GM18907 (cell line): ENCODE measurements around the gene RCN2.
"Not testable (repeated sequence)": the region's sequence is repeated elsewhere in the genome, so short reads cannot be mapped to it uniquely, and the experiment has no call there.

ENCODE experiments used
- ATAC-seq: cut with Tn5 transposase; IDR thresholded peaks from one replicate; pipeline ENCODE4 v1.9.1; 2021; ENCODE audit warnings: mild to moderate bottlenecking, moderate library complexity; ENCODE audit not compliant: unreplicated experiment

The RCN2 gene

DNA sequence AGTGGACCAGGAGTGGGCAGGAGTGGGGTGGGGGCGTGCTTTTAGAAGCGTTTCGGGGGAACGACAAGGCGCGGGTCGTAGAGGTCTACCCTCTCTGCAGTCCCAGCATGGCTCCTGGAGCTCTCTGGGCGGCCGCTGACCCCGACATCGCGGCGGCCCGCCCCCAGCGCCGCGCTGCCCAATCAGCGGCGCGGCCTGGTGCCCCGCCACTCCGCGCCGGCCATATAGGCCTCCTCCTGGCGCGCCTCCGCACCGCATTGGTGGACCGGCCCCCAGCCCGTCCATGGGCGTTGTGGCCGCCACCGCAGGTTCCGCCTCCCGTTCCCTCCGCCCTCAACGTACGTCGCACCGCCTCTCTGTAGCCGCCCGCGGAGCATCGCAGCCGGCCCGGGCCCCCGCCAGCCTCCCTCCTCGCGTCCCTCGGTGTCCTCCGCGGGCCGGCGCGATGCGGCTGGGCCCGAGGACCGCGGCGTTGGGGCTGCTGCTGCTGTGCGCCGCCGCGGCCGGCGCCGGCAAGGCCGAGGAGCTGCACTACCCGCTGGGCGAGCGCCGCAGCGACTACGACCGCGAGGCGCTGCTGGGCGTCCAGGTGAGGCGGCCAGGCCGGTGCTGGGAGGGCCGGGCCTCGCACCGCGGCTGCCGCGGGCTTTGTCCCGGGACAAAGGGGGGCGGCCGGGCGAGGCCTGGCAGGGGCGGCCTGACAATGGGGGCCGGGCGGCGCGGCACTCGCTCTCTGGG is at the start of gene RCN2:
RCN2 (plus strand) TSS at position 353 of the 738 bp plus-strand sequence; CDS start at position 446, 93 bp downstream.
- ATAC-seq, result peak; percentile 98

DNA sequence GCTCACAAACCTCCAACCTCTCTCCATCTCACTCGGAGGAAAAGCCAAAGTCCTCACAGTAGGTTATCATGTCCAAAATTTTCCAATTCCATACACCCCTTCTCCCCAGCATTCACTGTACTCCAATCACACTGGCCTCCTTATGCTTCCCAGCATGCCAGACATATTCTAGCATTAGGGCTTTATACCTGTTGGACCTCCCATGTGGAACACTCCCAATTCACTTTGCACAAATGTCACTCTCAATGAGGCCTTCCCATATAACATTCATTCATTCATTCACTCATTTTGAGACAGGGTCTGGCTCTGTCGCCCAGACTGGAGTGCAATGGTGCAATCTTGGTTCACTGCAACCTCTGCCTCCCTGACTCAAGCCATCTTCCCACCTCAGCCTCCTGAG is 46.3 kb upstream of the RCN2 start:
- no peak for ATAC-seq

DNA sequence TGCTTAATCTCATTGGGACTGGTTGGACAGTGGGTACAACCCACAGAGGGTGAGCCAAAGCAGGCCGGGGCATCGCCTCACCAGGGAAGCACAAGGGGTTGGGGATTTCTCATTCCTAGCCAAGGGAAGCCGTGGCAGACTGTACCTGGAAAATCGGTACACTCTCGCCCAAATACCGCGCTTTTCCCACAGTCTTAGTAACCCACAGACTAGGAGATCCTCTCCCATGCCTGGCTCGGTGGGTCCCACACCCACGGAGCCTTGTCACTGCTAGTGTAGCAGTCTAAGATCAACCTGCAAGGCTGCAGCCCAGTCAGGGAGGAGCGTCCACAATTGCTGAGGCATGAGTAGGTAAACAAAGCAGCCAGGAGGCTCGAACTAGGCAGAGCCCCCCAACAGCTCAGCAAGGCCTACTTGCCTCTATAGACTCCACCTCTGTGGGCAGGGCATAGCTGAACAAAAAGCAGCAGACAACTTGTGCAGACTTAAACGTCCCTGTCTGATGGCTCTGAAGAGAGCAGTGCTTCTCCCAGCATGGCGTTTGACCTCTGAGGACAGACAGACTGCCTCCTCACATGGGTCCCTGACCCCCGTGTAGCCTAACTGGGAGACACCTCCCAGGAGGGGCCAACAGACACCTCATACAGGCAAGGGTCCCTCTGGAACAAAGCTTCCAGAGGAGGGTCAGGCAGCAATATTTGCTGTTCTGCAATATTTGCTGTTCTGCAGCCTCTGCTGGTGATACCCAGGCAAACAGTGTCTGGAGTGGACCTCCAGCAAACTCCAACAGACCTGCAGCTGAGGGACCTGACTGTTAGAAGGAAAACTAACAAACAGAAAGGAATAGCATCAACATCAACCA is 44.0 kb upstream of the RCN2 start:
- not testable (repeated sequence) for ATAC-seq

GRCh38 chr15:76892836-76893235 is 38.7 kb upstream of the RCN2 start:
- ATAC-seq, result not testable (repeated sequence)

GRCh38 chr15:76894174-76894573 is 37.4 kb upstream of the RCN2 start:
- ATAC-seq, result no peak

GRCh38 chr15:76898102-76898501 is 33.4 kb upstream of the RCN2 start:
- ATAC-seq, result no peak

DNA sequence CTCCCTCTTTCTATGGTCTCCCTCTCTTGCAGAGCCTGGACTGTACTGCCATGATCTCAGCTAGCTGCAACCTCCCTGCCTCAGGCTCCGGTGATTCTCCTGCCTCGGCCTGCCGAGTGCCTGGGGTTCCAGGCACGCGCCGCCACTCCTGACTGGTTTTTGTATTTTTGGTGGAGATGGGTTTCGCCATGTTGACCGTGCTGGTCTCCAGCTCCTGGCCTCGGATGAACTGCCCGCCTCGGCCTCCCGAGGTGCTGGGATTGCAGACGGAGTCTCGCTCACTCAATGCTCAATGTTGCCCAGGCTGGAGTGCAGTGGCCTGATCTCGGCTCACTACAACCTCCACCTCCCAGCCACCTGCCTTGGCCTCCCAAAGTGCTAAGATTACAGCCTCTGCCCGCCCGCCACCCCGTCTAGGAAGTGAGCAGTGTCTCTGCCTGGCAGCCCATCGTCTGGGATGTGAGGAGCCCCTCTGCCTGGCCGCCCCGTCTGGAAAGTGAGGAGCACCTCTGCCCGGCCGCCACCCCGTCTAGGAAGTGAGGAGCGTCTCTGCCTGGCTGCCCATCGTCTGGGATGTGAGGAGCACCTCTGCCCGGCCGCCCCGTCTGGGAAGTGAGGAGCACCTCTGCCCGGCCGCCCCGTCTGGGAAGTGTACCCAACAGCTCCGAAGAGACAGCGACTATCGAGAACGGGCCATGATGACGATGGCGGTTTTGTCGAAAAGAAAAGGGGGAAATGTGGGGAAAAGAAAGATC is 32.2 kb upstream of the RCN2 start:
- not testable (repeated sequence) for ATAC-seq

DNA sequence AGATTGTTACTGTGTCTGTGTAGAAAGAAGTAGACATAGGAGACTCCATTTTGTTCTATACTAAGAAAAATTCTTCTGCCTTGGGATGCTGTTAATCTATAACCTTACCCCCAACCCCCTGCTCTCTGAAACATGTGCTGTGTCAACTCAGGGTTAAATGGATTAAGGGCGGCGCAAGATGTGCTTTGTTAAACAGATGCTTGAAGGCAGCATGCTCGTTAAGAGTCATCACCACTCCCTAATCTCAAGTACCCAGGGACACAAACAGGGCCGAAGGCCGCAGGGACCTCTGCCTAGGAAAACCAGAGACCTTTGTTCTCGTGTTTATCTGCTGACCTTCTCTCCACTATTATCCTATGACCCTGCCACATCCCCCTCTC is 31.6 kb upstream of the RCN2 start:
- ATAC-seq, result not testable (repeated sequence)

DNA sequence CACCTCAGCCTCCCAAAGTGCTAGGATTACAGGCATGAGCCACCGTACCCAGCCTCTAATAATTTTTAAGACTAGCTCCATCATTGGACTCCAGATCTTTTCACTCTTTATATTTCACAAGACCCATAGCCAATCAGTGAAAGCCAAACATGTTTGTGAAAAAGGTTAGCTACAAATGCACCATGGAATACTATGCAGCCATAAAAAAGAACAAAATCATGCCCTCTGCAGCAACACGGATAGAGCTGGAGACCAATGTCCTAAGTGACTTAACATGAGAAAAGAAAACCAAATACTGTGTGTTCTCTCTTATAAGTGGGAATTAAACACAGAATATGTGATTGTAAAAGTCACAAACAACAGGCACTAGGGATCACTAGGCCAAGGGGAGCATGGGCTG is 29.6 kb upstream of the RCN2 start:
- no peak for ATAC-seq

- no peak for ATAC-seq
Measured at GRCh38 chr15:76903251-76903681, 28.3 kb upstream of the RCN2 start.

DNA sequence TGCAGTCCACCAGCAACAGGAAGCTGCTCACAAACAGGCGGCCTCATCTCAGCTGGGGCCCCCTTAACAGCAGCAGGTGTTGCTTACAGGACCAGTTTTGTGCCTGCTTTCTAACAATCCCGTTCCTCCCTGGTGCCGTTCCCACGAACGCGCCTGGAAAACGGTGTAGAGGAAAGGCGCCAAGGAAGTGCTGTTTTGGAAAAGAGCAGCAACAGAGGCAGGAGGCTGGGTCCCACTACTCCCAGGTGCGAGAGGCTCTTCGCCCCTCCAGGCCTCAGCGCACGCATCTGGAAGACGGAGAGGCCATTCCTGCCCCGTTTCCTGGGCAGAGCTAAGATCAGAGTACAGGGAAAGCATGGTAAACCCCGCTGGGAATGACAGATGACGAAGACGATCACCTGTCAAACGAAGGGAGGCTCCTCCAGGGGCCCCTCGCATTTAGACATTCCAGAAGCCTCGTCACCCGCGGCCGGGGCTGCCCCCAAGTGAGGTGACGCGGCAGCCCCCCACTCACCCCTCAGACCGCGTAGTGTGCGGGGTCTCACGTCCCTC is 27.0 kb upstream of the RCN2 start:
- peak; percentile 29 for ATAC-seq

GRCh38 chr15:76905013-76905839 is 26.3 kb upstream of the RCN2 start, which contains the start of gene SCAPER:
TSS of gene SCAPER (minus strand) at chr15:76905340. CDS start at chr15:76883817, 21,523 bp downstream.
- ATAC-seq, result peak; percentile 83

DNA sequence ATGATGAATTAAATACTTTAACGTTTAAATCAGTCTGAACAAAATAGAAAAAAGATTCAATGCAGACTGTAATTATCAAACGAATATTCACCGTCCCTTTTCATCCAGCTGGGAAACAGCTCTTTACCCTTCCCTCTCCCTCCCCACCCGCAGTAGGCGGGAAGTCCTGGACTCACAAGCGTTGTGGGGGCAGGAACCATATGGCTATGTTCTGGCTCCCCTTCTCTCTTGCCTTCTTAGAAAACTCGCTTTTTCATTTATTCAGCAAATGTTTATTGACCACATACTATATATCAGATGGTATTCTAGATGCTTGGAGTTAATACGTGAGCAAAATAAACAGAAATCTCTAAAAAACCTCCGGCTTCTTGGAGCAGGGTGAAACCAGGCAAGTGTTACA is 25.7 kb upstream of the RCN2 start:
- no peak for ATAC-seq

GRCh38 chr15:76912430-76912829 is 19.1 kb upstream of the RCN2 start:
- no peak for ATAC-seq

DNA sequence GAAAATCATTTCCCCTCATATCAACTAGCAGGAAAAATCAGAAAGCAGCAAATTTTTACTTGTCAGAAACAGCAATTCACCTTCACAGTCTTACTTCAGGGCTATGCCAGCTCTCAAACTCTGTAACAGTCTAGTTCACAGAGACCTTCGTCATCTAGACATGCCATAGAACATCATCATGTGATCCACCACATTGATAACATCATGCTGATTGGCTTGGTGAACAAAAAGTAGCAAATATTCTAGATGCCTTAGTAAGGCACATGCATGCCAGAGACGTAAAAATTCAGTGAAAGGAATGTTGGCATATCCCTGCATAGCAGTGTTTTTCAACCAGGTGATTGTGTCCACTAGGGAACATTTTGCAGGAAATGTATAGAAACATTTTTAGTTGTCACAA is 17.8 kb upstream of the RCN2 start:
- no peak for ATAC-seq

GRCh38 chr15:76916369-76916768 is 15.2 kb upstream of the RCN2 start:
- no peak for ATAC-seq

- ATAC-seq, result no peak
Measured at GRCh38 chr15:76928201-76928600, 3.3 kb upstream of the RCN2 start.

DNA sequence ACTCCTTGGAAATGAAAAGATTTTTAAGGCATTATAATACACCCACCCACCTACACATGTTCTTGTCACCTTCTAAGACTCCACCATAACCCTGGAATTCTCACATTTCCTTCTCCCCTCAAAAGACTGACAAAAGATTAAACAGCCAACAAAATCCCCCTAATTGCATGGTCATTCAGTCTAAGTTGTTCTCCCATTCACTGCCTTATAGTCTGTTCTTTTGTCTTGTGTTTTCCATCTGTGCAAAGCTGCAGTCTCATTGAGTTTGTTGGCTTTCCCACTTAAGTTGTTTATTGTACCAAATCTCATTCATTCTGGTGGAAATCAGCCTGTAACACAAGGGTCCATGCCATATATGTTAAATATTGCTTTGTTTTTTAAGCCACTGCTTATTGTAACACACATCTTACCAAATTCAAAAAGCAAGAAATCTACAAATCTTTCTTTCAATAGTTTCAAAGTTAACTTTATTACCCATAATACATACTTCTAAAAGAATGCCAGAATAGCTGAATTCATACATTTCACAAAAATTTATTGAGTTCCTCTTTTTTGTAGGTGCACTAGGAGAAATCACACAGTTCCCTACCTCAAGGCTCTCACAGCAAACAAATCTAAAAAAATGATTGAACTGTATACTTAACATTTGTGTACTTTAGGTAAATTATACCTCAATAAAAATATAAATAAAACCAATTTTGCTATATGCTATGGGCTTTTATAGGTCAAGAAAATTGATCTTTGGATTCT is 2.4 kb upstream of the RCN2 start:
- no peak for ATAC-seq

GRCh38 chr15:76930831-76931396 is 635 bp upstream of the RCN2 start:
- no peak for ATAC-seq
